Liver (tissue), 9 donors: ENCODE data around the gene MICU1. TPM values are rescaled to one million over a fixed set of nuclear protein-coding genes. Genes with fewer than 3 reads are reported as not detected.

Source experiments
- DNase-seq: peaks from one replicate; pipeline ENCODE4 v3.0.0-alpha.2; 2017; ENCODE audit warnings: low spot score
- H3K27ac ChIP-seq, 2 donors: one replicate each; pipeline ENCODE4 v1.7.0; 2013; ENCODE audit warnings: inconsistent platforms in 2 of 2, low read length in 2 of 2, control low read depth in 1 of 2, low read depth in 1 of 2, mild to moderate bottlenecking in 1 of 2
- H3K27me3 ChIP-seq, 4 donors: one replicate each; pipeline versions ENCODE4 v1.6.1 to v1.7.0; 2013; ENCODE audit warnings: low read length in 3 of 4, inconsistent platforms in 1 of 4, mild to moderate bottlenecking in 1 of 4, moderate library complexity in 1 of 4; ENCODE audit not compliant: control insufficient read depth in 4 of 4, insufficient read depth in 4 of 4
- H3K36me3 ChIP-seq, 4 donors: one replicate each; pipeline versions ENCODE4 v1.6.1 to v1.7.0; 2013; ENCODE audit warnings: low read length in 3 of 4, mild to moderate bottlenecking in 3 of 4, low read depth in 1 of 4, moderate library complexity in 1 of 4; ENCODE audit not compliant: control insufficient read depth in 4 of 4, insufficient read depth in 3 of 4
- H3K4me1 ChIP-seq, 4 donors: one replicate each; pipeline versions ENCODE4 v1.6.1 to v1.7.0; 2013; ENCODE audit warnings: low read length in 3 of 4, mild to moderate bottlenecking in 3 of 4, moderate library complexity in 1 of 4; ENCODE audit not compliant: control insufficient read depth in 4 of 4, insufficient read depth in 4 of 4
- H3K4me3 ChIP-seq, 3 donors: one replicate each; pipeline versions ENCODE4 v1.6.1 to v1.7.0; 2013; ENCODE audit warnings: low read length in 3 of 3, control low read depth in 1 of 3, low read depth in 1 of 3, mild to moderate bottlenecking in 1 of 3
- H3K9ac ChIP-seq, 2 donors: one replicate each; pipeline ENCODE4 v1.7.0; 2013; ENCODE audit warnings: low read length in 2 of 2, mild to moderate bottlenecking in 2 of 2, moderate library complexity in 2 of 2, control low read depth in 1 of 2, low read depth in 1 of 2
- H3K9me3 ChIP-seq, 4 donors: one replicate each; pipeline versions ENCODE4 v1.6.1 to v1.7.0; 2013; ENCODE audit warnings: low read length in 3 of 4; ENCODE audit not compliant: control insufficient read depth in 4 of 4
- EGR1 ChIP-seq, 2 donors: IDR thresholded peaks; 2 replicates each; pipeline ENCODE4 v1.6.1; 2016 to 2018; ENCODE audit warnings: antibody characterized with exemption in 2 of 2, low read depth in 2 of 2
- FOXA1 ChIP-seq: IDR thresholded peaks from 2 replicates; pipeline ENCODE4 v1.6.1; 2016; ENCODE audit warnings: antibody characterized with exemption
- FOXA2 ChIP-seq: IDR thresholded peaks from 2 replicates; pipeline ENCODE4 v1.6.1; 2016; ENCODE audit warnings: antibody characterized with exemption
- GABPA ChIP-seq, 2 donors: IDR thresholded peaks in 1 of 2; conservative IDR thresholded peaks in 1 of 2; 2 replicates each; pipeline ENCODE4 v1.6.1; 2016; ENCODE audit warnings: antibody characterized with exemption in 2 of 2, mild to moderate bottlenecking in 1 of 2, moderate library complexity in 1 of 2
- HNF4A ChIP-seq, 2 donors: conservative IDR thresholded peaks; 2 replicates each; pipeline ENCODE4 v1.6.1; 2016; ENCODE audit warnings: antibody characterized with exemption in 2 of 2, mild to moderate bottlenecking in 2 of 2
- HNF4G ChIP-seq: IDR thresholded peaks from 2 replicates; pipeline ENCODE4 v1.6.1; 2016; ENCODE audit warnings: antibody characterized with exemption
- JUND ChIP-seq, 2 donors: IDR thresholded peaks; 2 replicates each; pipeline ENCODE4 v1.6.1; 2016; ENCODE audit warnings: antibody characterized with exemption in 2 of 2
- RAD21 ChIP-seq, 2 donors: IDR thresholded peaks; 2 replicates each; pipeline ENCODE4 v1.6.1; 2016; ENCODE audit warnings: antibody characterized with exemption in 2 of 2, mild to moderate bottlenecking in 2 of 2
- RXRA ChIP-seq, 2 donors: IDR thresholded peaks; 2 replicates each; pipeline ENCODE4 v1.6.1; 2017 to 2018; ENCODE audit warnings: antibody characterized with exemption in 2 of 2, mild to moderate bottlenecking in 1 of 2
- SP1 ChIP-seq: IDR thresholded peaks from 2 replicates; pipeline ENCODE4 v1.6.1; 2018; ENCODE audit warnings: antibody characterized with exemption, mild to moderate bottlenecking
- TAF1 ChIP-seq: conservative IDR thresholded peaks from 2 replicates; pipeline ENCODE4 v1.6.1; 2016; ENCODE audit warnings: antibody characterized with exemption, mild to moderate bottlenecking
- YY1 ChIP-seq: IDR thresholded peaks from 2 replicates; pipeline ENCODE4 v1.6.1; 2016; ENCODE audit warnings: antibody characterized with exemption, mild to moderate bottlenecking
- WGBS: extraction: QIAGEN DNeasy Blood & Tissue Kit; methylation state at CpG from one replicate; pipeline ENCODE4 v1.1.7; 2013; 5-methylcytosine and 5-hydroxymethylcytosine counted together
- polyA plus RNA-seq, 2 donors: library from polyadenylated mRNA; stranded (reverse) in 1 of 2; unstranded in 1 of 2; fragments of 200-250 nt in 1 of 2; fragments of >200 nt in 1 of 2; fragmentation: Nextera tagmentation in 1 of 2; extraction: Ambion mirVana in 1 of 2; gene quantifications; one replicate each; pipeline versions ENCODE4 v1.2.1 to v1.2.3, GENCODE V29; 2013 to 2015
- total RNA-seq, 2 donors: library from RNA; depleted of rRNA; stranded (reverse); fragments of >200 nt; gene quantifications; one replicate each; pipeline ENCODE4 v1.2.3, GENCODE V29; 2014
- TF ChIP-seq, protein P1 (sequence below): IDR thresholded peaks from 2 replicates; pipeline ENCODE4 v1.6.1; 2016; ENCODE audit warnings: antibody characterized with exemption, mild to moderate bottlenecking
- TF ChIP-seq, protein P2 (sequence below): fragments of 150-350 bp; IDR thresholded peaks from 2 replicates; pipeline ENCODE4 v1.5.1; 2017; ENCODE audit warnings: improper control_type of control experiment, low read depth, low read length; ENCODE audit not compliant: missing input control
- TF ChIP-seq, protein P3 (sequence below): IDR thresholded peaks from 2 replicates; pipeline ENCODE4 v1.6.1; 2016; ENCODE audit warnings: antibody characterized with exemption
- TF ChIP-seq, protein P4 (sequence below): IDR thresholded peaks from 2 replicates; pipeline ENCODE4 v1.6.1; 2016; ENCODE audit warnings: antibody characterized with exemption
- TF ChIP-seq, protein P5 (sequence below): IDR thresholded peaks from 2 replicates; pipeline ENCODE4 v1.6.1; 2016; ENCODE audit warnings: antibody characterized with exemption
- donor health status: healthy.
- donor health status: healthy.
- donor health status: healthy.
- donor health status: healthy.
- donor health status: healthy.

MICU1 gene
- total and polyA plus RNA-seq, 4 donors: 26.4 to 47.4 (median 32.1) TPM

DNA sequence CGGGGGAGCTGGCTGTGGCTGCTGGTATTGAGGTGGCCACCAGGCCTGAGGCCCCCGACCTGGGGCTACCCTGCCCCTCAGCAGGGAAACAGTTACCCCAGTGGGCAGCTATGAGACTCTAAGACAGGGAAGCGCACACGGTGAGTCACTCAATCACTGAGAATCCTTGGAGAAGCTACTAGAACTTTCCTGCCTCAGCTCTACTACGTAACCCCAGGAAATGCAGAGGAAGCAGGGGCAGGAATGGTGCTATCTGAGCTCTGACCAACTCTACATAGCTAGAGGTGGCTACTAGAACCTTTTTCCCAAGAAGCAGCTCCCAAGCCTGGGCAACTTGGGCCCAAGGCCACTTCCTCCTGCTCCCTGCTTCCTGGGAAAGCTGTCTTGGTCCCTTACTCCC is 283.0 kb downstream of the MICU1 start (continued):
- TF ChIP-seq, protein P1, sequence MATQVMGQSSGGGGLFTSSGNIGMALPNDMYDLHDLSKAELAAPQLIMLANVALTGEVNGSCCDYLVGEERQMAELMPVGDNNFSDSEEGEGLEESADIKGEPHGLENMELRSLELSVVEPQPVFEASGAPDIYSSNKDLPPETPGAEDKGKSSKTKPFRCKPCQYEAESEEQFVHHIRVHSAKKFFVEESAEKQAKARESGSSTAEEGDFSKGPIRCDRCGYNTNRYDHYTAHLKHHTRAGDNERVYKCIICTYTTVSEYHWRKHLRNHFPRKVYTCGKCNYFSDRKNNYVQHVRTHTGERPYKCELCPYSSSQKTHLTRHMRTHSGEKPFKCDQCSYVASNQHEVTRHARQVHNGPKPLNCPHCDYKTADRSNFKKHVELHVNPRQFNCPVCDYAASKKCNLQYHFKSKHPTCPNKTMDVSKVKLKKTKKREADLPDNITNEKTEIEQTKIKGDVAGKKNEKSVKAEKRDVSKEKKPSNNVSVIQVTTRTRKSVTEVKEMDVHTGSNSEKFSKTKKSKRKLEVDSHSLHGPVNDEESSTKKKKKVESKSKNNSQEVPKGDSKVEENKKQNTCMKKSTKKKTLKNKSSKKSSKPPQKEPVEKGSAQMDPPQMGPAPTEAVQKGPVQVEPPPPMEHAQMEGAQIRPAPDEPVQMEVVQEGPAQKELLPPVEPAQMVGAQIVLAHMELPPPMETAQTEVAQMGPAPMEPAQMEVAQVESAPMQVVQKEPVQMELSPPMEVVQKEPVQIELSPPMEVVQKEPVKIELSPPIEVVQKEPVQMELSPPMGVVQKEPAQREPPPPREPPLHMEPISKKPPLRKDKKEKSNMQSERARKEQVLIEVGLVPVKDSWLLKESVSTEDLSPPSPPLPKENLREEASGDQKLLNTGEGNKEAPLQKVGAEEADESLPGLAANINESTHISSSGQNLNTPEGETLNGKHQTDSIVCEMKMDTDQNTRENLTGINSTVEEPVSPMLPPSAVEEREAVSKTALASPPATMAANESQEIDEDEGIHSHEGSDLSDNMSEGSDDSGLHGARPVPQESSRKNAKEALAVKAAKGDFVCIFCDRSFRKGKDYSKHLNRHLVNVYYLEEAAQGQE: no peak

DNA sequence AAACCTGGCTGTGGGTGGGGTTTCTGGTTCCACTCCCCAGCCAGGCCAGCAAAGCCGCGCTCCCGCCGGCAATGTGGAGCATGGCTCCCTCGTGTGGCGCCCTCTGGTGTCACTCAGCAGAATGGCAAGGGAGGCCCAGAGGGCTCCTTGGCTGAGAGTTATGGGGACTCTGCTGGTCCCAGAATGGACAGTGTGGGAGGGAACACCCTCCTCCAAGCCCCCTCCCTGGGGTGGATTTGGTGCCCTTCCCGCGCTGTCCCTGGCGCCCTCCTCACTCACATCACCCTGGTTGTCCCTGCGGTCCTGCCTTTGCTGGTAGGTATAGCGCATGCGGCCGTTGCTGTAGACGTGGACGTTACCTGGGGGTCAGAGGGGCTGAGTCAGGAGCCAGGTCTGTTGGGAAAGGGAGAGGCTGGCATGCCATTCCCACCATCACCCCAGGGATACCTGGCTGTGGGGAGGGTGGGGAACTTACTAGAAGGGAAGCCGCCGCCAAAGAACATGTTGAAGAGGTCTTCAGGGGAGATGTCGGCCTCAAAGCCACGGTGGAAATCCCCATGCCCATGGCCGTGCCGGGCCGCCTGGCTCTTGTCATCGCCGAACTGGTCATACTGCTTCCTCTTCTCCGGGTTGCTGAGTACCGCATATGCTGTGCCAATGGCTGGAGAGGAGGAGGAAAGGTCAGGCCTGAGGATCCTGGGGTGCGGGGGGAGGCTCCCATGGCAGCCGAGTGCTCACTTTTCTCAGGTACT is 285.2 kb downstream of the MICU1 start:
- TF ChIP-seq EGR1 (IDR thresholded peaks at IDR 0.05; ENCODE audit: low read depth in 2 of 2): no peak
- TF ChIP-seq RAD21 (IDR thresholded peaks at IDR 0.05): peak; percentile 77 to 92
- TF ChIP-seq, protein P2, sequence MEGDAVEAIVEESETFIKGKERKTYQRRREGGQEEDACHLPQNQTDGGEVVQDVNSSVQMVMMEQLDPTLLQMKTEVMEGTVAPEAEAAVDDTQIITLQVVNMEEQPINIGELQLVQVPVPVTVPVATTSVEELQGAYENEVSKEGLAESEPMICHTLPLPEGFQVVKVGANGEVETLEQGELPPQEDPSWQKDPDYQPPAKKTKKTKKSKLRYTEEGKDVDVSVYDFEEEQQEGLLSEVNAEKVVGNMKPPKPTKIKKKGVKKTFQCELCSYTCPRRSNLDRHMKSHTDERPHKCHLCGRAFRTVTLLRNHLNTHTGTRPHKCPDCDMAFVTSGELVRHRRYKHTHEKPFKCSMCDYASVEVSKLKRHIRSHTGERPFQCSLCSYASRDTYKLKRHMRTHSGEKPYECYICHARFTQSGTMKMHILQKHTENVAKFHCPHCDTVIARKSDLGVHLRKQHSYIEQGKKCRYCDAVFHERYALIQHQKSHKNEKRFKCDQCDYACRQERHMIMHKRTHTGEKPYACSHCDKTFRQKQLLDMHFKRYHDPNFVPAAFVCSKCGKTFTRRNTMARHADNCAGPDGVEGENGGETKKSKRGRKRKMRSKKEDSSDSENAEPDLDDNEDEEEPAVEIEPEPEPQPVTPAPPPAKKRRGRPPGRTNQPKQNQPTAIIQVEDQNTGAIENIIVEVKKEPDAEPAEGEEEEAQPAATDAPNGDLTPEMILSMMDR: peak; percentile 90

DNA sequence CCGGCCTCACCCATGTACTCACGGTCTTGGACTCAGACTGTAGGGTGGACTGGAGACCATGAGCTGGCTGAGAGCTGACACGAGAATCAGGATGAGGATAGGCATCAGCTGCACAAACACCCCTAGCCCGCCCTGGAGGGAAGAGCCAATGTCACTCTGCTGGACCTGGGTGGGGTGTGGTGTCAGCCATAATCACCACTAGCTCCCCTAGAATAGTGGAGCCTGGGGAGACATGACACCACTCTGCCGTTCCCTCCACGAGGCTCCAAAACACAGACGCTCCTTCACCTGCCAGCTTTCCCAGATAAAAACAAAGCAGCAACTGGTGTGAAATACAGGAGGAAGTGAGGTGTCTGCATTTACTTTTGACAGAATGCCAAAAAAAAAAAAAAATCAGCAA is 287.7 kb downstream of the MICU1 start:
- Histone ChIP-seq H3K4me3 (no peak overlapping the region), H3K9me3 (no peaks in the 10 kb centered on the region), H3K36me3 (peaks cover 2 to 28% (median 13%) of the 10 kb centered on the region in 4 donors), H3K27me3 (no peaks in the 10 kb centered on the region), H3K9ac (no peak overlapping the region), H3K27ac (no peak overlapping the region), H3K4me1 (peaks cover 18 to 46% (median 33%) of the 10 kb centered on the region in 4 donors)
- no peak for DNase-seq
- 94% methylated on average over 7 of the region's 7 CpGs for WGBS
- TF ChIP-seq, protein P1: no peak
- TF ChIP-seq HNF4G: no peak
- TF ChIP-seq, protein P3, sequence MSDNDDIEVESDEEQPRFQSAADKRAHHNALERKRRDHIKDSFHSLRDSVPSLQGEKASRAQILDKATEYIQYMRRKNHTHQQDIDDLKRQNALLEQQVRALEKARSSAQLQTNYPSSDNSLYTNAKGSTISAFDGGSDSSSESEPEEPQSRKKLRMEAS: no peak
- TF ChIP-seq SP1: no peak
- no peak for TF ChIP-seq FOXA2
- TF ChIP-seq, protein P4, sequence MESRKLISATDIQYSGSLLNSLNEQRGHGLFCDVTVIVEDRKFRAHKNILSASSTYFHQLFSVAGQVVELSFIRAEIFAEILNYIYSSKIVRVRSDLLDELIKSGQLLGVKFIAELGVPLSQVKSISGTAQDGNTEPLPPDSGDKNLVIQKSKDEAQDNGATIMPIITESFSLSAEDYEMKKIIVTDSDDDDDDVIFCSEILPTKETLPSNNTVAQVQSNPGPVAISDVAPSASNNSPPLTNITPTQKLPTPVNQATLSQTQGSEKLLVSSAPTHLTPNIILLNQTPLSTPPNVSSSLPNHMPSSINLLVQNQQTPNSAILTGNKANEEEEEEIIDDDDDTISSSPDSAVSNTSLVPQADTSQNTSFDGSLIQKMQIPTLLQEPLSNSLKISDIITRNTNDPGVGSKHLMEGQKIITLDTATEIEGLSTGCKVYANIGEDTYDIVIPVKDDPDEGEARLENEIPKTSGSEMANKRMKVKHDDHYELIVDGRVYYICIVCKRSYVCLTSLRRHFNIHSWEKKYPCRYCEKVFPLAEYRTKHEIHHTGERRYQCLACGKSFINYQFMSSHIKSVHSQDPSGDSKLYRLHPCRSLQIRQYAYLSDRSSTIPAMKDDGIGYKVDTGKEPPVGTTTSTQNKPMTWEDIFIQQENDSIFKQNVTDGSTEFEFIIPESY: no peak
- no peak for TF ChIP-seq GABPA (IDR thresholded peaks at IDR 0.05 in 1 of 2, conservative IDR thresholded peaks at IDR 0.05 in 1 of 2)
- TF ChIP-seq, protein P5, sequence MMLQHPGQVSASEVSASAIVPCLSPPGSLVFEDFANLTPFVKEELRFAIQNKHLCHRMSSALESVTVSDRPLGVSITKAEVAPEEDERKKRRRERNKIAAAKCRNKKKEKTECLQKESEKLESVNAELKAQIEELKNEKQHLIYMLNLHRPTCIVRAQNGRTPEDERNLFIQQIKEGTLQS: no peak
- TF ChIP-seq TAF1: no peak
- TF ChIP-seq YY1: no peak
- TF ChIP-seq HNF4A (conservative IDR thresholded peaks at IDR 0.05): no peak
- no peak for TF ChIP-seq EGR1 (IDR thresholded peaks at IDR 0.05; ENCODE audit: low read depth in 2 of 2)
- TF ChIP-seq RAD21 (IDR thresholded peaks at IDR 0.05): no peak
- no peak for TF ChIP-seq RXRA (IDR thresholded peaks at IDR 0.05)
- TF ChIP-seq FOXA1: no peak
- no peak for TF ChIP-seq JUND (IDR thresholded peaks at IDR 0.05)

More for the DNA sequence above, 285.2 kb downstream of the MICU1 start:
- no peak overlapping the region for H3K27ac ChIP-seq
- no peaks in the 10 kb centered on the region for H3K9me3 ChIP-seq
- H3K36me3 ChIP-seq: peaks cover 4 to 36% (median 17%) of the 10 kb centered on the region in 4 donors
- H3K27me3 ChIP-seq: no peaks in the 10 kb centered on the region
- H3K4me1 ChIP-seq: peaks cover 8 to 22% (median 14%) of the 10 kb centered on the region in 4 donors
- peak; percentile 79 for DNase-seq
- H3K9ac ChIP-seq: no peak overlapping the region
- H3K4me3 ChIP-seq: no peak overlapping the region
- WGBS: 71% methylated on average over 28 of the region's 28 CpGs
